ENCODE results near the gene NEK7.

The NEK7 gene

GRCh38 chr1:198150369-198150768 lies 6.4 kb upstream of the NEK7 start:
- DNase-seq = no peak

GRCh38 chr1:198151688-198152087 lies 5.1 kb upstream of the NEK7 start:
- DNase-seq = no peak

- DNase-seq = no peak
These were observed 3.7 kb upstream of the NEK7 start for GRCh38 chr1:198153103-198153502.

- DNase-seq = no peak
These were observed 3.0 kb upstream of the NEK7 start for GRCh38 chr1:198153804-198154203.

GRCh38 chr1:198155253-198155652 lies 1.5 kb upstream of the NEK7 start:
- DNase-seq = no peak

GRCh38 chr1:198156111-198156744 lies 570 bp upstream of the NEK7 start:
- peak; percentile 48 for DNase-seq

GRCh38 chr1:198157241-198157846 lies 546 bp downstream of the NEK7 start:
- DNase-seq = peak; percentile 96

- peak; percentile 42 for DNase-seq
These were observed 1.3 kb downstream of the NEK7 start for GRCh38 chr1:198157847-198158725.

GRCh38 chr1:198158735-198159589 lies 2.2 kb downstream of the NEK7 start:
- DNase-seq = peak; percentile 89

- no peak for DNase-seq
These were observed 3.4 kb downstream of the NEK7 start for GRCh38 chr1:198160222-198160621.

- DNase-seq = no peak
These were observed 4.3 kb downstream of the NEK7 start for GRCh38 chr1:198160946-198161614.

- DNase-seq = no peak
These were observed 4.9 kb downstream of the NEK7 start for GRCh38 chr1:198161718-198162090.

- no peak for DNase-seq
These were observed 5.4 kb downstream of the NEK7 start for GRCh38 chr1:198162091-198162767.

- DNase-seq = no peak
These were observed 9.3 kb downstream of the NEK7 start for GRCh38 chr1:198165927-198166647.

- DNase-seq = no peak
These were observed 10.1 kb downstream of the NEK7 start for GRCh38 chr1:198166900-198167299.

- no peak for DNase-seq
These were observed 10.7 kb downstream of the NEK7 start for GRCh38 chr1:198167436-198167934.

GRCh38 chr1:198168227-198168626 lies 11.4 kb downstream of the NEK7 start:
- DNase-seq = no peak

- DNase-seq = no peak
These were observed 12.9 kb downstream of the NEK7 start for GRCh38 chr1:198169672-198170071.

GRCh38 chr1:198171667-198172540 lies 15.1 kb downstream of the NEK7 start:
- DNase-seq = no peak

- DNase-seq = no peak
These were observed 17.0 kb downstream of the NEK7 start for GRCh38 chr1:198173832-198174231.

Measured in midbrain (tissue), 1 donor.